PC-9 (cell line): Measurements from ENCODE around the gene SRGAP1. TPM values are rescaled to one million over a fixed set of nuclear protein-coding genes. Genes with fewer than 3 reads are reported as not detected.

Source experiments
- BruUV-seq: library from RNA; stranded (reverse); fragments of 400-500 nt; replicated peaks from 2 replicates; lab custom pipeline; 2021; lab: Mats Ljungman, UMichigan
- CTCF ChIA-PET: fragments of 300-600 bp; sonication (Branson Sonifier 250); formaldehyde crosslinking; loops from one replicate; lab custom pipeline; 2022; ENCODE audit warnings: antibody characterized with exemption; lab: Charles Lee
- POLR2A ChIA-PET: fragments of 300-600 bp; sonication (Branson Sonifier 250); formaldehyde crosslinking; loops from one replicate; lab custom pipeline; 2022; ENCODE audit warnings: antibody characterized with exemption; ENCODE audit not compliant: unreplicated experiment; lab: Charles Lee
- DNase-seq, 2 experiments: peaks; one replicate each; pipeline versions ENCODE4 v3.0.0 to v3.0.0-alpha.2; 2015 to 2022; ENCODE audit warnings: mixed read lengths in 1 of 2
- H2AFZ ChIP-seq: fragments of 200-600 bp; sonication (generic); 2 replicates; pipeline ENCODE4 v1.8.1; 2017; ENCODE audit warnings: antibody characterized with exemption
- H3F3A ChIP-seq: fragments of 200-600 bp; sonication (generic); 2 replicates; pipeline ENCODE4 v1.8.1; 2017; ENCODE audit warnings: antibody characterized with exemption, mild to moderate bottlenecking, low read depth; ENCODE audit not compliant: insufficient read depth
- H3K27ac ChIP-seq: fragments of 200-600 bp; sonication (generic); 2 replicates; pipeline ENCODE4 v1.6.1; 2016; ENCODE audit warnings: mixed run types
- H3K27me3 ChIP-seq: fragments of 200-600 bp; sonication (generic); 2 replicates; pipeline ENCODE4 v1.6.1; 2016; ENCODE audit warnings: low read depth, mixed run types; ENCODE audit not compliant: insufficient read depth
- H3K36me3 ChIP-seq: fragments of 200-600 bp; sonication (generic); 2 replicates; pipeline ENCODE4 v1.6.1; 2016; ENCODE audit warnings: low read depth, mixed run types
- H3K4me1 ChIP-seq: fragments of 200-600 bp; sonication (generic); replicated peaks from 2 replicates; pipeline ENCODE4 v1.6.1; 2016; ENCODE audit warnings: mixed run types; ENCODE audit not compliant: insufficient read depth
- H3K4me2 ChIP-seq: fragments of 200-600 bp; sonication (generic); 2 replicates; pipeline ENCODE4 v1.6.1; 2017; ENCODE audit warnings: mixed run types
- H3K4me3 ChIP-seq: fragments of 200-600 bp; sonication (generic); 2 replicates; pipeline ENCODE4 v1.6.1; 2016; ENCODE audit warnings: mixed run types
- H3K79me2 ChIP-seq: fragments of 200-600 bp; sonication (generic); 2 replicates; pipeline ENCODE4 v1.6.1; 2017; ENCODE audit warnings: low read depth, mixed run types
- H3K9me2 ChIP-seq: fragments of 200-600 bp; sonication (generic); 2 replicates; pipeline ENCODE4 v1.8.1; 2017; ENCODE audit warnings: mild to moderate bottlenecking; ENCODE audit not compliant: insufficient read depth
- H3K9me3 ChIP-seq: fragments of 200-600 bp; sonication (generic); 2 replicates; pipeline ENCODE4 v1.8.1; 2016; ENCODE audit warnings: low read depth; ENCODE audit not compliant: insufficient read depth
- H4K20me1 ChIP-seq: fragments of 200-600 bp; sonication (generic); 2 replicates; pipeline ENCODE4 v1.8.1; 2017; ENCODE audit not compliant: insufficient read depth
- CTCF ChIP-seq: fragments of 200-600 bp; sonication (generic); conservative IDR thresholded peaks from 2 replicates; pipeline ENCODE4 v1.6.1; 2017; ENCODE audit warnings: mixed run types, antibody characterized with exemption, mild to moderate bottlenecking, moderate library complexity
- EZH2 ChIP-seq: fragments of 200-600 bp; sonication (generic); IDR thresholded peaks from 2 replicates; pipeline ENCODE4 v1.8.0; 2017; ENCODE audit warnings: antibody characterized with exemption, low read depth
- intact Hi-C: fragments of 100-400 bp; cut with micrococcal nuclease; formaldehyde crosslinking; loops from one replicate; pipeline ENCODE4 v1.10.0; 2022; ENCODE audit not compliant: unreplicated experiment
- total RNA-seq: library from RNA; stranded (reverse); gene quantifications from 2 replicates; pipeline ENCODE4 v1.2.3, GENCODE V29; 2021

The SRGAP1 gene
- total RNA-seq, 1 experiment from 2014 or later = 24.5 TPM

GRCh38 chr12:64103825-64104740, 259.6 kb downstream of the SRGAP1 start:
- Histone ChIP-seq H3K27ac (no peak overlapping the region), H2AFZ (no peak overlapping the region), H3K9me3 (no peaks in the 10 kb centered on the region), H3K36me3 (peaks cover 59% of the 10 kb centered on the region), H3K9me2 (no peaks in the 10 kb centered on the region), H3K4me1 (no peaks in the 10 kb centered on the region; the same call in 1 of the 2 replicates), H4K20me1 (no peaks in the 10 kb centered on the region), H3K27me3 (no peaks in the 10 kb centered on the region), H3K4me2 (no peak overlapping the region), H3F3A (0 out of 2 replicates have a peak, but pooled peaks cover 4% of the 10 kb centered on the region), H3K79me2 (no peaks in the 10 kb centered on the region), H3K4me3 (no peak overlapping the region)
- BruUV-seq = no TSS peak
- CTCF ChIA-PET = no interaction called here
- intact Hi-C loops = no loop called here
- POLR2A ChIA-PET = interaction anchor here (0.7 kb wide), 1 partner anchor 135 kb away, joined by 3 read pairs; no protein-coding TSS in a partner anchor
- TF ChIP-seq CTCF (no peak), EZH2 (no peak)
- no peak for DNase-seq

- H4K20me1 ChIP-seq = no peaks in the 10 kb centered on the region
- no peaks in the 10 kb centered on the region for H3K4me1 ChIP-seq
- no peaks in the 10 kb centered on the region for H3K9me2 ChIP-seq
- no TSS peak for BruUV-seq
- POLR2A ChIA-PET = no interaction called here
- H2AFZ ChIP-seq = no peak overlapping the region
- DNase-seq = no peak
- CTCF ChIA-PET = no interaction called here
- no peak overlapping the region for H3K4me2 ChIP-seq
- H3K27ac ChIP-seq = no peak overlapping the region
- TF ChIP-seq CTCF (no peak), EZH2 (no peak)
- H3F3A ChIP-seq = peaks cover 4% of the 10 kb centered on the region; the same call in 1 of the 2 replicates
- H3K79me2 ChIP-seq = no peaks in the 10 kb centered on the region
- intact Hi-C loops = no loop called here
- no peaks in the 10 kb centered on the region for H3K9me3 ChIP-seq
- H3K27me3 ChIP-seq = no peaks in the 10 kb centered on the region
- peaks cover 62% of the 10 kb centered on the region for H3K36me3 ChIP-seq
- H3K4me3 ChIP-seq = no peak overlapping the region
These were observed 260.5 kb downstream of the SRGAP1 start for GRCh38 chr12:64105026-64105425.

- Histone ChIP-seq H3K27me3 (no peaks in the 10 kb centered on the region), H3K4me2 (no peak overlapping the region), H2AFZ (no peak overlapping the region), H4K20me1 (no peaks in the 10 kb centered on the region), H3K36me3 (peaks cover 66% of the 10 kb centered on the region), H3K27ac (no peak overlapping the region), H3K9me3 (no peaks in the 10 kb centered on the region), H3F3A (peaks cover 4% of the 10 kb centered on the region; the same call in 1 of the 2 replicates), H3K79me2 (no peaks in the 10 kb centered on the region), H3K4me1 (no peaks in the 10 kb centered on the region), H3K9me2 (no peaks in the 10 kb centered on the region), H3K4me3 (no peak overlapping the region)
- POLR2A ChIA-PET = no interaction called here
- no peak for DNase-seq
- CTCF ChIA-PET = no interaction called here
- intact Hi-C loops = no loop called here
- no peak for TF ChIP-seq CTCF
- TF ChIP-seq EZH2 = no peak
- BruUV-seq = no TSS peak
These were observed 263.3 kb downstream of the SRGAP1 start for GRCh38 chr12:64107776-64108175.
